ENCODE measurements around the gene IFITM5.
"Not testable (repeated sequence)": the region's sequence is repeated elsewhere in the genome, so short reads cannot be mapped to it uniquely, and the experiment has no call there.

GRCh38 chr11:309979-310572, 10.8 kb upstream of the IFITM5 start:
- TF ChIP-seq EZH2 (IDR thresholded peaks at IDR 0.05; ENCODE audit: low read depth, low read length, severe bottlenecking); MAX (IDR thresholded peaks at IDR 0.05); CHD2 (IDR thresholded peaks at IDR 0.05; ENCODE audit: low read length); EP300 (IDR thresholded peaks at IDR 0.05; ENCODE audit: borderline replicate concordance in 1 of 2, low read depth in 2 of 2, low read length in 2 of 2); RAD21 (IDR thresholded peaks at IDR 0.05 in 1 of 2, conservative IDR thresholded peaks at IDR 0.05 in 1 of 2; ENCODE audit: low read depth in 2 of 2, low read length in 2 of 2): not testable (repeated sequence)
